Rectal smooth muscle tissue (tissue), 1 donor: Measurements from ENCODE around the gene VENTX.

Source experiments
- H3K27ac ChIP-seq: one replicate; pipeline ENCODE4 v1.7.0; 2013; ENCODE audit warnings: low read depth, low read length, inconsistent platforms
- H3K27me3 ChIP-seq: one replicate; pipeline ENCODE4 v1.7.0; 2013; ENCODE audit warnings: low read length; ENCODE audit not compliant: control insufficient read depth, insufficient read depth
- H3K36me3 ChIP-seq: one replicate; pipeline ENCODE4 v1.7.0; 2013; ENCODE audit warnings: low read length; ENCODE audit not compliant: control insufficient read depth, insufficient read depth
- H3K4me1 ChIP-seq: one replicate; pipeline ENCODE4 v1.7.0; 2013; ENCODE audit warnings: low read length; ENCODE audit not compliant: control insufficient read depth, insufficient read depth
- H3K4me3 ChIP-seq: one replicate; pipeline ENCODE4 v1.7.0; 2013; ENCODE audit warnings: low read length
- H3K9ac ChIP-seq: one replicate; pipeline ENCODE4 v1.7.0; 2013; ENCODE audit warnings: low read length

VENTX gene

GRCh38 chr10:133205146-133205545 lies 32.5 kb upstream of the VENTX start:
- Histone ChIP-seq H3K4me3 (no peak overlapping the region), H3K27me3 (no peaks in the 10 kb centered on the region), H3K27ac (no peak overlapping the region), H3K9ac (no peak overlapping the region), H3K4me1 (no peaks in the 10 kb centered on the region), H3K36me3 (no peaks in the 10 kb centered on the region)

GRCh38 chr10:133206356-133207040 lies 31.2 kb upstream of the VENTX start:
- Histone ChIP-seq H3K27ac (no peak overlapping the region), H3K27me3 (no peaks in the 10 kb centered on the region), H3K36me3 (no peaks in the 10 kb centered on the region), H3K4me3 (no peak overlapping the region), H3K9ac (no peak overlapping the region), H3K4me1 (no peaks in the 10 kb centered on the region)

DNA sequence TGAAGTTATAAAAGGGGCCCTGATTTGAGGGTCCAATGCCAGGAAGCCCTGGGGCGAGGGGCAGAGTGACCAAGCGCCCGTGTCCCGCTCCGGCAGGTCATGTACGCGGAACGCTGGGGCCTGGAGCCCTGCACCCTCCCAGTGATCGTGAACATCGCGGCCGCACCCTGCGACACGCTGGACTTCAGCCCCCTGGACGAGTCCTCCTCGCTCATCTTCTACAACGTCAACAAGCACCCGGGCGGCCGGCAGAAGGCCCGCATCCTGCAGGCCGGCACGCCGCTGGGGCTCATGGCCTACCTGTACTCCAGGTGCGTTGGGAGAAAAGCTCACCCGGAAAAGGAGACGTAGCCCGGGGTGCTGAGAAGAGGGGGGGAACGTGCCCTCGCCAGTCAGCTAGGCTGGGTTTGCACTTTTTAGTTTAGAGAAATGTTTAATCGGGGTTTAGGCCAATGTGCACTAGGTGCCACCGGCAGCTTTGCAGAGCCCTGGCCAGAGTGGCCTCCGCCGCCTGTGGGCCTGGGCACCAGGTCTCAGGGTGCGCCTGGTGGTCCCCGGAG lies 30.5 kb upstream of the VENTX start:
- H3K9ac ChIP-seq, result no peak overlapping the region
- no peaks in the 10 kb centered on the region for H3K27me3 ChIP-seq
- no peak overlapping the region for H3K27ac ChIP-seq

DNA sequence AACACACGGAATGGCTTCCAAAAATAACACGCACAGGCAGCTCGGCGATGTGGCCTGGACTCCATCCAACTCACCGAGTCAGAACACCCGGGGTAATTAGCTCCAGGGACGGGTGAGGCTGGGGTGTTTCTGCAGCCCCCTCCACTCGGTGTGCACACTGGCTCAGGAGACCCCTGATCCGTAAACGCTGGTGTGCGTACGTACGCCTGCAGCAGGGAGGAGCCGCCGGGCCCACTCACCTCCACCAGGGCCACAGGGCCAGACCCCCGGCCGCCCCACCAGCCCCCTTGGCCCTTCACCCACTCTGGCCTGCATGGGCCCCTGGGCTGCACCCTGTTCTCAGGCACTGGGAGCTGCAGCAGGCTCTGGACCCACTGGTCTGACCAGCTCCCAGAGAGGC lies 30.0 kb upstream of the VENTX start:
- Histone ChIP-seq H3K4me3 (no peak overlapping the region), H3K27me3 (no peaks in the 10 kb centered on the region), H3K9ac (no peak overlapping the region), H3K27ac (no peak overlapping the region), H3K36me3 (no peaks in the 10 kb centered on the region), H3K4me1 (no peaks in the 10 kb centered on the region)

More for the DNA sequence above, 30.5 kb upstream of the VENTX start:
- H3K4me3 ChIP-seq, result no peak overlapping the region
- no peaks in the 10 kb centered on the region for H3K4me1 ChIP-seq
- no peaks in the 10 kb centered on the region for H3K36me3 ChIP-seq

DNA sequence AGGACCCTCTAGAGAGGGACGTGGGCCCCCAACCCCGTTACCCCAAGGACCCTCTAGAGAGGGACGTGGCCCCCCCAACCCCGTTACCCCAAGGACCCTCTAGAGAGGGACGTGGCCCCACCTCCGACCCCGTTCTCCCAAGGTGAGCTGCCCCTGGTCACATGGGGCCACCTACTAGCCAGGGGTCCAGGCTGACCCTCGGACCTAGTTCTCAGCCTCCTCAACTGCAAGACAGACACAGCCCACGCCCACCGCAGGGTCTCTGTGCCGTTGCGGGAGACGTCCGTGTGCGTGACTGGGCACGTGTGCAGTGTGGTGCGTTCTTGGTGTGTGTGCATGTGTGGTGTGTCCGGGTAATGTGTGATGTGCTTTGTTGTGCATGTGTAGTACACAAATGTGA lies 29.2 kb upstream of the VENTX start:
- H3K9ac ChIP-seq, result no peak overlapping the region
- no peaks in the 10 kb centered on the region for H3K27me3 ChIP-seq
- no peaks in the 10 kb centered on the region for H3K4me1 ChIP-seq
- no peak overlapping the region for H3K4me3 ChIP-seq
- H3K27ac ChIP-seq, result no peak overlapping the region
- H3K36me3 ChIP-seq, result no peaks in the 10 kb centered on the region

DNA sequence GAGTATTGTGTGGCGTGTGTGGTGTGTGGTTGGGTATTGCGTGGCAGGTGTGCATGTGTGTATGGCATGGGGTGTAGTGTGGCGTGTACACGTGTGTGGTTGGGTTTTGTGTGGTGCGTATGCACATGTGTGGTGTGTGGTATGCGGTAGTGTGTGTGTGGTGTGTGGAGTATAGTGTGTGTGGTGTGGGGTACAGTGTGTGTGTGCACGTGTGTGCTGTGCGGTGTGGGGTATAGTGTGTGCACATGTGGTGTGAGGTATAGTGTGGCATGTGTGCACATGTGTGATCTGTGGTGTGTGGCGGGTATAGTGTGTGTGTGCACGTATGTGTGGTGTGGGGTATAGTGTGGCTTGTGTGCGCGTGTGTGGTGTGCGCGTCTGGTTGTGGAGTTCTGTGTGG lies 28.5 kb upstream of the VENTX start:
- Histone ChIP-seq H3K27me3 (peaks cover under 1% of the 10 kb centered on the region), H3K9ac (no peak overlapping the region)

GRCh38 chr10:133209641-133210040 lies 28.0 kb upstream of the VENTX start:
- Histone ChIP-seq H3K4me1 (no peaks in the 10 kb centered on the region), H3K4me3 (no peak overlapping the region), H3K27me3 (peaks cover 3% of the 10 kb centered on the region), H3K27ac (no peak overlapping the region), H3K36me3 (no peaks in the 10 kb centered on the region), H3K9ac (no peak overlapping the region)

More for the DNA sequence above, 28.5 kb upstream of the VENTX start:
- H3K4me1 ChIP-seq, result no peaks in the 10 kb centered on the region
- no peak overlapping the region for H3K27ac ChIP-seq
- no peaks in the 10 kb centered on the region for H3K36me3 ChIP-seq
- no peak overlapping the region for H3K4me3 ChIP-seq

DNA sequence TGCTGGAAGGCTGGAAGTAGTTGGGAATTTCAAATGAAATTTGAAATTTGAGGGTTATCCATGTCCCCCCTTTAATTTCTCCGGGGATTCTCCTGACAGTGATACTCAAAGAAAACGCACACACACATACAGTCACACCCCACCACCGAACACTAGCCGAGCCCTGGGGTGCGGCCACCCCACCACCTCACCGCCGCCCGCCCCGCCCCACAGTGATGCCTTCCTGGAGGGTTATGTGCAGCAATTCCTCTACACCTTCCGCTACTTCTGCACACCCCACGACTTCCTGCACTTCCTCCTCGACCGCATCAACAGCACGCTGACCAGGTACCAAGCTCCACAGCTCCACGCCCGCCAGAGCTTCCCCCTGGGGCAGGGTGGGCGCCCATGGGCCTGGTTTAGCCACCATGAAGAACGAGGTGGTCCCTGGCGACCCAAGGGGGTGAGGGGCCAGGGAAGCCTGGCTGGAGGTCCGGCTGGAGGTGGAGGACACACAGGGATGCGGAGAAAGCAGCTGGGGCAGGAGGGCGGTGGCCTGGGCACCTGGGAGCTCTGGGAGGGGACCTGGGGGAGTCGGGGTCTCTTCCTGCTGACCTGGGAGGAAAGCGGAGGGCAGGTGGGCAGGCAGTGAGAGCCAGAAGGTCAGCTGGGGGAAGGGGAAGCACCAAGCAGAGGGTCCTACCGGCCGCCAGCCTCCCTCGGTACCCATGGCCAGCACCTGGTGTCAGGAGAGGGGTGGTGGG lies 27.1 kb upstream of the VENTX start:
- Histone ChIP-seq H3K27me3 (peaks cover 3% of the 10 kb centered on the region), H3K36me3 (no peaks in the 10 kb centered on the region)

GRCh38 chr10:133211141-133211830 lies 26.4 kb upstream of the VENTX start:
- no peaks in the 10 kb centered on the region for H3K4me1 ChIP-seq
- no peak overlapping the region for H3K9ac ChIP-seq
- no peaks in the 10 kb centered on the region for H3K36me3 ChIP-seq
- peaks cover 3% of the 10 kb centered on the region for H3K27me3 ChIP-seq
- H3K4me3 ChIP-seq, result no peak overlapping the region
- H3K27ac ChIP-seq, result no peak overlapping the region

More for the DNA sequence above, 27.1 kb upstream of the VENTX start:
- Histone ChIP-seq H3K4me3 (no peak overlapping the region), H3K4me1 (no peaks in the 10 kb centered on the region), H3K9ac (no peak overlapping the region), H3K27ac (no peak overlapping the region)

DNA sequence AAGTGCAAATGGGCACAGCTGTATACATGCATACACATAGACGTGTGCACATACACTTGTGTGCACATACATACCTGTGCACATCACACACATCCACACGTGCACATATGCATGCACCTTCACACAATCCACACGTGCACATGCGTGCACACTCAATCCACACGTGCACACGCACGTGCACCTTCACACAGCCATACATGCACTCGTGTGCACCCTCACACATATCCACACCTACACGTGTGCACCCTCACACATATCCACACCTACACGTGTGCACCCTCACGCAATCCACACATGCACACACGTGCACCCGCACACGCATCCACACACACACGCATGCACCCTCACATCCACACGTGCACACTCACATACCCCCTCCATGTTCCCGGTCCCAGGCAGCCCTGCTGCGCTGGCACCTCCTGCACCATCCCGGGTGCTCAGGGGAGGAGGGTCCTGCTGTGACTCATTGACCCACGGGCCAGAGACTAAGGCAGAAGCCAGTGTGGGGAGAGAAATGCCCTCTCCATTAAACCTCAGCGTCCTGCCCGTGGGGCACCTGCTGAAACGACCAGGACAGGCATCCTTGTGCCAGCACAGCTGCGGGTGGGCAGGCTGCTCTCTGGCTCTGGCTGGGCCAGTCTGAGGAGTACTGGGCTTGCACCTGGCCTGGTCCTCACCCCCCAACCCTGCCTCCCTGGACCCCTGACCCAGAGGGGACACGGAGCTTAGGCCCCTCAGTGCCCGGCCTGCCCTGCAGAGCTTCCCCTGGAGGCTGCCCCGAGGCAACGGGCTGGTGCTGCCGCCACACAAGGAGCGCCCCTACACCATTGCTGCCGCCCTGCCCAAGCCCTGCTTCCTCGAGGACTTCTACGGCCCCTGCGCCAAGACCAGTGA lies 25.4 kb upstream of the VENTX start:
- H3K27ac ChIP-seq, result no peak overlapping the region

DNA sequence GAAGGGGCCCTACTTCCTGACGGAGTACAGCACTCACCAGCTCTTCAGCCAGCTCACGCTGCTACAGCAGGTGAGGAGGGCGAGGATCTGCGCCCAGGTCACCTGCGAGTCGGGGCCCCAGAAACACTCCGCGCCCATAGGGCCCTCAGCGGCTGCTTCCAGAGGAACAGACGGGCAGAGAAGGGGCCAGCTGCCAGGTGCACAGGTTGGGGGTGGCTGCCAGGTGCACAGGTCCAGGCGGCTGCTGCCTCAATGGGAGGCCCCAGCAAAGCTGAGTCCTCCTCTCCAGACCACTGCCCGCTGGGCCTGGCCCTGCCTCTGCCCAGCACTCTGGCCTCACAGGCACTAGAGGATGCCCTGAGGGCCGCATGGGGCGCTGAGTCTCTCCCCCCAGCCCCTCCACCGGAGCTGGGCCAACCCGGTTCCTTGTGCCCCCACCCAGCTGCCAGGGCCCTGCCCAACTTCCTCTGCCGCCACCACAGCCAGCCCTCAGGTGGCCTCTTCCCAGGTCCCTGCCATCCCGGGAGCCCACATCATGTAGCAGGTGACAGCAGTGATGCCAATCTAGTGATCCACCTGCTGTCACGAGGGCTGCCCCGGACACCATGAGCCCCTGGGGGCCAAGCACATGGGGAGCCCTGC lies 24.7 kb upstream of the VENTX start:
- Histone ChIP-seq H3K4me1 (no peaks in the 10 kb centered on the region), H3K9ac (no peak overlapping the region), H3K27ac (no peak overlapping the region), H3K27me3 (peaks cover 3% of the 10 kb centered on the region), H3K4me3 (no peak overlapping the region), H3K36me3 (no peaks in the 10 kb centered on the region)

More for the DNA sequence above, 25.4 kb upstream of the VENTX start:
- Histone ChIP-seq H3K27me3 (peaks cover 3% of the 10 kb centered on the region), H3K4me3 (no peak overlapping the region), H3K9ac (no peak overlapping the region), H3K36me3 (no peaks in the 10 kb centered on the region), H3K4me1 (no peaks in the 10 kb centered on the region)
